HepG2 (cell line): ENCODE results near the gene PSRC1. TPM values are rescaled to one million over a fixed set of nuclear protein-coding genes. Genes with fewer than 3 reads are reported as not detected.
A peak's percentile ranks its signal among the peaks of the same experiment; 100 is the strongest.

ENCODE experiments used
- POLR2AphosphoS2 ChIP-seq: IDR thresholded peaks from 2 replicates; pipeline ENCODE4 v1.6.1; 2011; ENCODE audit warnings: low read depth, low read length, improper control_type of control experiment
- POLR2G ChIP-seq: fragments of 200-400 bp; formaldehyde crosslinking; IDR thresholded peaks from 2 replicates; pipeline ENCODE4 v1.6.1; 2018; ENCODE audit warnings: mild to moderate bottlenecking, low read depth, low read length, moderate library complexity
- SP5 ChIP-seq: IDR thresholded peaks from 2 replicates; pipeline ENCODE4 v1.6.1; 2016; ENCODE audit warnings: low read depth, borderline replicate concordance
- ZNF747 ChIP-seq: sonication (generic); formaldehyde crosslinking; IDR thresholded peaks from 2 replicates; pipeline ENCODE4 v1.8.1; 2023; ENCODE audit warnings: missing genetic modification reagents, mild to moderate bottlenecking, borderline replicate concordance
- ZNF766 ChIP-seq: sonication (generic); formaldehyde crosslinking; IDR thresholded peaks from 2 replicates; pipeline ENCODE4 v1.5.0; 2020; ENCODE audit warnings: missing genetic modification reagents, borderline replicate concordance
- polyA plus RNA-seq, 8 experiments: library from polyadenylated mRNA; depleted of rRNA in 3 of 8; stranded (reverse) in 7 of 8; unstranded in 1 of 8; fragments of >200 nt; fragmentation: Illumina TruSeq in 4 of 8; extraction: Trizol in 4 of 8; gene quantifications; 2 replicates each; pipeline versions ENCODE4 v1.2.1 to v1.2.3, GENCODE V29; 2011 to 2016; ENCODE audit warnings: low read depth in 4 of 8, missing spikeins in 1 of 8, mixed read lengths in 1 of 8; ENCODE audit not compliant: insufficient read depth in 1 of 8
- total RNA-seq, 5 experiments: library from RNA; depleted of rRNA; stranded (reverse); fragments of >200 nt; fragmentation: Illumina TruSeq; extraction: Trizol; gene quantifications; 2 replicates each; pipeline ENCODE4 v1.2.3, GENCODE V29; 2016; ENCODE audit warnings: low read depth in 1 of 5
- TF ChIP-seq, protein P1 (sequence below): sonication (generic); formaldehyde crosslinking; IDR thresholded peaks from 2 replicates; pipeline ENCODE4 v1.9.0; 2022; ENCODE audit warnings: low read depth, missing genetic modification reagents
- TF ChIP-seq, protein P2 (sequence below): sonication (generic); formaldehyde crosslinking; IDR thresholded peaks from 2 replicates; pipeline ENCODE4 v1.5.0; 2020; ENCODE audit warnings: missing genetic modification reagents
- TF ChIP-seq, protein P3 (sequence below): sonication (generic); formaldehyde crosslinking; IDR thresholded peaks from 2 replicates; pipeline ENCODE4 v1.5.0; 2020; ENCODE audit warnings: mild to moderate bottlenecking, missing genetic modification reagents, borderline replicate concordance

The PSRC1 gene
- total and polyA plus RNA-seq, 2 of the 13 experiments (the other 11 are each of a cell fraction or from before 2014, with no cell fraction given): 28.6 to 30.3 TPM

DNA sequence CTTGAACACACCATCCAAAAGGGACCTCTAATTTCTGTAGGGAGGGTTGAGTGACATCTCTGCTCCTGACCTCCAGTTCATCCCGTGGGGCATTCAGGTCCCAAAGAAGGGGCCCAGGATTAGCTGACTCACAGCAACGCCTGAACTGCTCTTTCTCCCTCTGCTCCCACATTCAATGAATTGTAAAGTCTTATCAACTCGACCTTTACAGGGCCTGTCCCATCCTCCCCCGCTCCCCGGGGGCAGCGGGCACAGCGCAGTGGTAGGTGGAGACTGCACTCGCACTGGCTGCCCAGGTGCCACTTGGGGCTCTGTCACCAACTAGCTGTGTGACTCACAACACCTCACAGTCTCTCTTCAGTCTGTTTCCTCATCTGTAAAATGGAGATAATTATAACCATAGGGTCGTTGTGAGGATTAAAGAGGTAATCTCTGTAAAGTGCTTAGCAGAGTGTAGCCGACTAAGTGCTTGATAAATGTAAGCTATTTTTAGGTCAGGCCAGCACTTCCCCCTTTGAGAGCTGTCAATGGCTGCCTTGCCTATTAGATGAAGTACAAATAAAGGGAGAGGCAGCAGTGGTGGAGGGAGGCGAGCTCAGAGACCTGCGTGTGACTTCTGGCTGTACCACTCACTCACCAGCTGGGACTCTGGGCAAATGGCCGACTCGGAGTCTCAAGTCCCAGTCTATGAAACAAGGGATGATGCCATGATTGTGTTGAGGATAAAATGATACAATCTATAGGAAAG, 24.5 kb upstream of the PSRC1 start (continued):
- TF ChIP-seq, protein P1, sequence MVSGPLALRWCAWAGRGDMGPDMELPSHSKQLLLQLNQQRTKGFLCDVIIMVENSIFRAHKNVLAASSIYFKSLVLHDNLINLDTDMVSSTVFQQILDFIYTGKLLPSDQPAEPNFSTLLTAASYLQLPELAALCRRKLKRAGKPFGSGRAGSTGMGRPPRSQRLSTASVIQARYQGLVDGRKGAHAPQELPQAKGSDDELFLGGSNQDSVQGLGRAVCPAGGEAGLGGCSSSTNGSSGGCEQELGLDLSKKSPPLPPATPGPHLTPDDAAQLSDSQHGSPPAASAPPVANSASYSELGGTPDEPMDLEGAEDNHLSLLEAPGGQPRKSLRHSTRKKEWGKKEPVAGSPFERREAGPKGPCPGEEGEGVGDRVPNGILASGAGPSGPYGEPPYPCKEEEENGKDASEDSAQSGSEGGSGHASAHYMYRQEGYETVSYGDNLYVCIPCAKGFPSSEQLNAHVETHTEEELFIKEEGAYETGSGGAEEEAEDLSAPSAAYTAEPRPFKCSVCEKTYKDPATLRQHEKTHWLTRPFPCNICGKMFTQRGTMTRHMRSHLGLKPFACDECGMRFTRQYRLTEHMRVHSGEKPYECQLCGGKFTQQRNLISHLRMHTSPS (CRISPR knock-in tag): peak; percentile 40; the same call in 1 of the 2 replicates
- TF ChIP-seq POLR2AphosphoS2 (no peak), POLR2G (peak; percentile 37; the same call in 1 of the 2 replicates), SP5 (CRISPR knock-in tag) (0 out of 2 replicates have a peak, but pooled peaks have one; percentile 1), ZNF747 (CRISPR knock-in tag) (no peak), ZNF766 (CRISPR knock-in tag) (no peak)
- TF ChIP-seq, protein P2, sequence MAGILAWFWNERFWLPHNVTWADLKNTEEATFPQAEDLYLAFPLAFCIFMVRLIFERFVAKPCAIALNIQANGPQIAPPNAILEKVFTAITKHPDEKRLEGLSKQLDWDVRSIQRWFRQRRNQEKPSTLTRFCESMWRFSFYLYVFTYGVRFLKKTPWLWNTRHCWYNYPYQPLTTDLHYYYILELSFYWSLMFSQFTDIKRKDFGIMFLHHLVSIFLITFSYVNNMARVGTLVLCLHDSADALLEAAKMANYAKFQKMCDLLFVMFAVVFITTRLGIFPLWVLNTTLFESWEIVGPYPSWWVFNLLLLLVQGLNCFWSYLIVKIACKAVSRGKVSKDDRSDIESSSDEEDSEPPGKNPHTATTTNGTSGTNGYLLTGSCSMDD (CRISPR knock-in tag): no peak
- TF ChIP-seq, protein P3, sequence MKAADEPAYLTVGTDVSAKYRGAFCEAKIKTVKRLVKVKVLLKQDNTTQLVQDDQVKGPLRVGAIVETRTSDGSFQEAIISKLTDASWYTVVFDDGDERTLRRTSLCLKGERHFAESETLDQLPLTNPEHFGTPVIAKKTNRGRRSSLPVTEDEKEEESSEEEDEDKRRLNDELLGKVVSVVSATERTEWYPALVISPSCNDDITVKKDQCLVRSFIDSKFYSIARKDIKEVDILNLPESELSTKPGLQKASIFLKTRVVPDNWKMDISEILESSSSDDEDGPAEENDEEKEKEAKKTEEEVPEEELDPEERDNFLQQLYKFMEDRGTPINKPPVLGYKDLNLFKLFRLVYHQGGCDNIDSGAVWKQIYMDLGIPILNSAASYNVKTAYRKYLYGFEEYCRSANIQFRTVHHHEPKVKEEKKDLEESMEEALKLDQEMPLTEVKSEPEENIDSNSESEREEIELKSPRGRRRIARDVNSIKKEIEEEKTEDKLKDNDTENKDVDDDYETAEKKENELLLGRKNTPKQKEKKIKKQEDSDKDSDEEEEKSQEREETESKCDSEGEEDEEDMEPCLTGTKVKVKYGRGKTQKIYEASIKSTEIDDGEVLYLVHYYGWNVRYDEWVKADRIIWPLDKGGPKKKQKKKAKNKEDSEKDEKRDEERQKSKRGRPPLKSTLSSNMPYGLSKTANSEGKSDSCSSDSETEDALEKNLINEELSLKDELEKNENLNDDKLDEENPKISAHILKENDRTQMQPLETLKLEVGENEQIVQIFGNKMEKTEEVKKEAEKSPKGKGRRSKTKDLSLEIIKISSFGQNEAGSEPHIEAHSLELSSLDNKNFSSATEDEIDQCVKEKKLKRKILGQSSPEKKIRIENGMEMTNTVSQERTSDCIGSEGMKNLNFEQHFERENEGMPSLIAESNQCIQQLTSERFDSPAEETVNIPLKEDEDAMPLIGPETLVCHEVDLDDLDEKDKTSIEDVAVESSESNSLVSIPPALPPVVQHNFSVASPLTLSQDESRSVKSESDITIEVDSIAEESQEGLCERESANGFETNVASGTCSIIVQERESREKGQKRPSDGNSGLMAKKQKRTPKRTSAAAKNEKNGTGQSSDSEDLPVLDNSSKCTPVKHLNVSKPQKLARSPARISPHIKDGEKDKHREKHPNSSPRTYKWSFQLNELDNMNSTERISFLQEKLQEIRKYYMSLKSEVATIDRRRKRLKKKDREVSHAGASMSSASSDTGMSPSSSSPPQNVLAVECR: 0 out of 2 replicates have a peak, but pooled peaks have one; percentile 13
- TF ChIP-seq, all 625 proteins: peak for 20
